Measurements from ENCODE around the gene PHOX2A. TPM values are rescaled to one million over a fixed set of nuclear protein-coding genes. Genes with fewer than 3 reads are reported as not detected.
"Not testable (repeated sequence)": the region's sequence is repeated elsewhere in the genome, so short reads cannot be mapped to it uniquely, and the experiment has no call there.

PHOX2A gene
- total and polyA plus RNA-seq, 2 donors (not counting 1 experiment from before 2014, with no cell fraction given), result not detected

- H3K36me3 ChIP-seq (ENCODE audit: control insufficient read depth, insufficient read depth, low read length), result no peaks in the 10 kb centered on the region
- H3K9me3 ChIP-seq (ENCODE audit: control insufficient read depth, insufficient read depth, low read depth, low read length), result no peaks in the 10 kb centered on the region
- H3K27me3 ChIP-seq (ENCODE audit: control insufficient read depth, insufficient read depth, low read length), result peaks cover 2% of the 10 kb centered on the region
- H2AFZ ChIP-seq (ENCODE audit: low read length), result no peak overlapping the region
- H3K4me2 ChIP-seq (ENCODE audit: extremely low read depth, insufficient read depth, low read length), result no peak overlapping the region
- DNase-seq (ENCODE audit: low read depth in 2 of 2), result peak in 1 of 2 donors; percentile 71
- H3K9ac ChIP-seq (ENCODE audit: insufficient read depth, low read length), result no peak overlapping the region
- no peaks in the 10 kb centered on the region for H4K20me1 ChIP-seq (ENCODE audit: control insufficient read depth, extremely low read depth, insufficient read depth, low read length)
- TF ChIP-seq EZH2 (IDR thresholded peaks at IDR 0.05; ENCODE audit: low read length, missing control alignments), result no peak
- TF ChIP-seq CTCF (conservative IDR thresholded peaks at IDR 0.05 in 1 of 2, IDR thresholded peaks at IDR 0.05 in 1 of 2; ENCODE audit: low read depth in 1 of 2, low read length in 2 of 2), result no peak
- no peak overlapping the region for H3K4me3 ChIP-seq (replicated peaks in 1 of 4; ENCODE audit: control extremely low read depth in 1 of 4, insufficient read depth in 1 of 4, low read depth in 3 of 4, low read length in 4 of 4)
- H3K79me2 ChIP-seq (ENCODE audit: control insufficient read depth, insufficient read depth, low read length), result no peaks in the 10 kb centered on the region
- peaks cover under 1% of the 10 kb centered on the region for H3K4me1 ChIP-seq (ENCODE audit: control insufficient read depth, extremely low read depth, insufficient read depth, low read length)
- no peak overlapping the region for H3K27ac ChIP-seq (ENCODE audit: insufficient read depth, low read length)
Measured at GRCh38 chr11:72274435-72274834, 30.5 kb upstream of the PHOX2A start.

GRCh38 chr11:72271980-72272379, 28.0 kb upstream of the PHOX2A start:
- no peaks in the 10 kb centered on the region for H3K36me3 ChIP-seq (ENCODE audit: control insufficient read depth, insufficient read depth, low read length)
- TF ChIP-seq CTCF (conservative IDR thresholded peaks at IDR 0.05 in 1 of 2, IDR thresholded peaks at IDR 0.05 in 1 of 2; ENCODE audit: low read depth in 1 of 2, low read length in 2 of 2), result no peak
- no peak for TF ChIP-seq EZH2 (IDR thresholded peaks at IDR 0.05; ENCODE audit: low read length, missing control alignments)
- H3K4me2 ChIP-seq (ENCODE audit: extremely low read depth, insufficient read depth, low read length), result no peak overlapping the region
- no peaks in the 10 kb centered on the region for H4K20me1 ChIP-seq (ENCODE audit: control insufficient read depth, extremely low read depth, insufficient read depth, low read length)
- H3K27me3 ChIP-seq (ENCODE audit: control insufficient read depth, insufficient read depth, low read length), result peaks cover 2% of the 10 kb centered on the region
- DNase-seq (ENCODE audit: low read depth in 2 of 2), result no peak
- H2AFZ ChIP-seq (ENCODE audit: low read length), result no peak overlapping the region
- no peak overlapping the region for H3K27ac ChIP-seq (ENCODE audit: insufficient read depth, low read length)
- no peaks in the 10 kb centered on the region for H3K79me2 ChIP-seq (ENCODE audit: control insufficient read depth, insufficient read depth, low read length)
- no peaks in the 10 kb centered on the region for H3K4me1 ChIP-seq (ENCODE audit: control insufficient read depth, extremely low read depth, insufficient read depth, low read length)
- H3K9ac ChIP-seq (ENCODE audit: insufficient read depth, low read length), result no peak overlapping the region
- H3K4me3 ChIP-seq (replicated peaks in 1 of 4; ENCODE audit: control extremely low read depth in 1 of 4, insufficient read depth in 1 of 4, low read depth in 3 of 4, low read length in 4 of 4), result no peak overlapping the region
- no peaks in the 10 kb centered on the region for H3K9me3 ChIP-seq (ENCODE audit: control insufficient read depth, insufficient read depth, low read depth, low read length)

DNA sequence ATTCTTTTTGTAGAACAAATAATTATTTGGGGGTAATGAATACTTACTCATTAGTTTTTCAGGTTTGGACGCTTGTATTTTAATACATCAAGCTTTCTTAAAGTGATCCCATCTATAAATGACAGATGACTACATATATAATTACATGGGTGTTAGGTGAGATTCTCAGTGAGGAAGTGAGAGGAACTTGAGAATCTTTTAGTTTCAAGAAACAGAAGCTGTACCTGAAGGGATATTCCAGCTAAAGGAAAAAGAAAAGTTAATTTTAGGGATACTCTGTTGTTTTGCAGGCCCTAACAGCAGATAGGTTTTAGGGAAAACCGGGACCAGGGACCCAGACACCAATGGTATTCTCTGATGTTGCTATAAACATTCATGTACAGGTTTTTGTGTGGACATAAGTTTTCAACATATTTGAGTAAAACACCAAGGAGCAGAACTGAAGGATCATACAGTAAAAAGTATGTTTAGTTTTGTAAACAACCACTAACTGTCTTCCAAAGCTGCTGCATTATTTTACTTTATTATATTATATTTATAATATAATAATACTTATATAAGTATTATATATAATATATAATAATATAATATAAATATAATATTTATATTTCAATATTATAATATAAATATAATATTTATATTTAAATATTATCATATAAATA, 24.1 kb upstream of the PHOX2A start:
- Histone ChIP-seq H3K9ac (ENCODE audit: insufficient read depth, low read length) (no peak overlapping the region), H3K9me3 (ENCODE audit: control insufficient read depth, insufficient read depth, low read depth, low read length) (no peaks in the 10 kb centered on the region), H4K20me1 (ENCODE audit: control insufficient read depth, extremely low read depth, insufficient read depth, low read length) (no peaks in the 10 kb centered on the region), H2AFZ (ENCODE audit: low read length) (no peak overlapping the region), H3K4me2 (ENCODE audit: extremely low read depth, insufficient read depth, low read length) (no peak overlapping the region), H3K4me3 (replicated peaks in 1 of 4; ENCODE audit: control extremely low read depth in 1 of 4, insufficient read depth in 1 of 4, low read depth in 3 of 4, low read length in 4 of 4) (no peak overlapping the region), H3K36me3 (ENCODE audit: control insufficient read depth, insufficient read depth, low read length) (no peaks in the 10 kb centered on the region), H3K4me1 (ENCODE audit: control insufficient read depth, extremely low read depth, insufficient read depth, low read length) (no peaks in the 10 kb centered on the region), H3K27me3 (ENCODE audit: control insufficient read depth, insufficient read depth, low read length) (peaks cover 2% of the 10 kb centered on the region), H3K79me2 (ENCODE audit: control insufficient read depth, insufficient read depth, low read length) (no peaks in the 10 kb centered on the region), H3K27ac (ENCODE audit: insufficient read depth, low read length) (no peak overlapping the region)
- no peak for DNase-seq (ENCODE audit: low read depth in 2 of 2)
- no peak for TF ChIP-seq EZH2 (IDR thresholded peaks at IDR 0.05; ENCODE audit: low read length, missing control alignments)
- TF ChIP-seq CTCF (conservative IDR thresholded peaks at IDR 0.05 in 1 of 2, IDR thresholded peaks at IDR 0.05 in 1 of 2; ENCODE audit: low read depth in 1 of 2, low read length in 2 of 2), result no peak

DNA sequence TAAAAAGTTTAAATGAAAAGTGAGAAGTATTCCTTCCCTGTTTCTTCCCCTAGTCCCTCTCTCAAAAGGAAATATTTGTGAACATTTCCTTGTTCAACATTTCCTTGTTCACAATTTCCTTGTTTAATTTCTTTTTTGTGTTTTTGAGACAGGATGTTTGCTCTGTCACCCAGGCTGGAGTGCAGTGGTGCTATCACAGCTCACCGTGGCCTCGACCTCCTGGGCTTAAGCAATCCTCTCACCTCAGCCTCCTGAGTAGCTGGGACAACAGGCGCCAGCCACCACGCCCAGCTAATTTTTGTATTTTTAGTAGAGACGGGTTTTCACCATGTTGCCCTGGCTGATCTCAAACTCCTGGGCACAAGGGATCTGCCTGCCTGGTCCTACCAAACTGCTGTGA, 23.0 kb upstream of the PHOX2A start:
- not testable (repeated sequence) for H3K4me2 ChIP-seq (ENCODE audit: extremely low read depth, insufficient read depth, low read length); H3K9ac ChIP-seq (ENCODE audit: insufficient read depth, low read length); H3K36me3 ChIP-seq (ENCODE audit: control insufficient read depth, insufficient read depth, low read length); H3K79me2 ChIP-seq (ENCODE audit: control insufficient read depth, insufficient read depth, low read length); H3K27ac ChIP-seq (ENCODE audit: insufficient read depth, low read length); H4K20me1 ChIP-seq (ENCODE audit: control insufficient read depth, extremely low read depth, insufficient read depth, low read length); H3K4me1 ChIP-seq (ENCODE audit: control insufficient read depth, extremely low read depth, insufficient read depth, low read length); H3K4me3 ChIP-seq (replicated peaks in 1 of 4; ENCODE audit: control extremely low read depth in 1 of 4, insufficient read depth in 1 of 4, low read depth in 3 of 4, low read length in 4 of 4); H3K9me3 ChIP-seq (ENCODE audit: control insufficient read depth, insufficient read depth, low read depth, low read length); H2AFZ ChIP-seq (ENCODE audit: low read length); DNase-seq (ENCODE audit: low read depth in 2 of 2); H3K27me3 ChIP-seq (ENCODE audit: control insufficient read depth, insufficient read depth, low read length)
